ENCODE results near the gene ITGA4.

Gene ITGA4

GRCh38 chr2:181458871-181459270, 1.7 kb downstream of the ITGA4 start:
- DNase-seq (ENCODE audit: low spot score), result no peak

- DNase-seq (ENCODE audit: low spot score), result no peak
These were observed 2.4 kb downstream of the ITGA4 start for GRCh38 chr2:181459621-181460021.

- DNase-seq (ENCODE audit: low spot score), result no peak
These were observed 4.1 kb downstream of the ITGA4 start for GRCh38 chr2:181461056-181461997.

- DNase-seq (ENCODE audit: low spot score), result no peak
These were observed 4.8 kb downstream of the ITGA4 start for GRCh38 chr2:181462033-181462432.

GRCh38 chr2:181463588-181463987, 6.4 kb downstream of the ITGA4 start:
- DNase-seq (ENCODE audit: low spot score), result no peak

GRCh38 chr2:181464966-181465365, 7.8 kb downstream of the ITGA4 start:
- no peak for DNase-seq (ENCODE audit: low spot score)

- no peak for DNase-seq (ENCODE audit: low spot score)
These were observed 8.6 kb downstream of the ITGA4 start for GRCh38 chr2:181465676-181466375.

- DNase-seq (ENCODE audit: low spot score), result peak; percentile 37
These were observed 9.7 kb downstream of the ITGA4 start for GRCh38 chr2:181466661-181467576.

- no peak for DNase-seq (ENCODE audit: low spot score)
These were observed 11.0 kb downstream of the ITGA4 start for GRCh38 chr2:181467966-181468707.

GRCh38 chr2:181468811-181469210, 11.6 kb downstream of the ITGA4 start:
- no peak for DNase-seq (ENCODE audit: low spot score)

GRCh38 chr2:181471226-181471625, 14.0 kb downstream of the ITGA4 start:
- DNase-seq (ENCODE audit: low spot score), result no peak

GRCh38 chr2:181471783-181472182, 14.6 kb downstream of the ITGA4 start:
- DNase-seq (ENCODE audit: low spot score), result no peak

GRCh38 chr2:181472990-181473389, 15.8 kb downstream of the ITGA4 start:
- no peak for DNase-seq (ENCODE audit: low spot score)

GRCh38 chr2:181474222-181474881, 17.2 kb downstream of the ITGA4 start:
- no peak for DNase-seq (ENCODE audit: low spot score)

- DNase-seq (ENCODE audit: low spot score), result no peak
These were observed 26.0 kb downstream of the ITGA4 start for GRCh38 chr2:181483211-181483610.

GRCh38 chr2:181483876-181484275, 26.7 kb downstream of the ITGA4 start:
- DNase-seq (ENCODE audit: low spot score), result no peak

GRCh38 chr2:181484851-181485637, 27.9 kb downstream of the ITGA4 start:
- no peak for DNase-seq (ENCODE audit: low spot score)

- no peak for DNase-seq (ENCODE audit: low spot score)
These were observed 28.4 kb downstream of the ITGA4 start for GRCh38 chr2:181485638-181485946.

GRCh38 chr2:181499231-181499630, 42.0 kb downstream of the ITGA4 start:
- no peak for DNase-seq (ENCODE audit: low spot score)

GRCh38 chr2:181500201-181500600, 43.0 kb downstream of the ITGA4 start:
- DNase-seq (ENCODE audit: low spot score), result no peak
